ENCODE results near the gene PRKG1.
"Not testable (repeated sequence)": the region's sequence is repeated elsewhere in the genome, so short reads cannot be mapped to it uniquely, and the experiment has no call there.

Gene PRKG1

GRCh38 chr10:51321980-51322379, 247.7 kb downstream of the PRKG1 start:
- no peak for DNase-seq (ENCODE audit: low spot score)

- no peak for DNase-seq (ENCODE audit: low spot score)
Measured at GRCh38 chr10:51325649-51326048, 251.4 kb downstream of the PRKG1 start.

GRCh38 chr10:51326174-51326573, 251.9 kb downstream of the PRKG1 start:
- no peak for DNase-seq (ENCODE audit: low spot score)

GRCh38 chr10:51327432-51327831, 253.1 kb downstream of the PRKG1 start:
- no peak for DNase-seq (ENCODE audit: low spot score)

GRCh38 chr10:51340366-51340765, 266.1 kb downstream of the PRKG1 start:
- DNase-seq (ENCODE audit: low spot score), result no peak

- DNase-seq (ENCODE audit: low spot score), result no peak
Measured at GRCh38 chr10:51340845-51341610, 266.7 kb downstream of the PRKG1 start.

GRCh38 chr10:51341745-51342144, 267.5 kb downstream of the PRKG1 start:
- DNase-seq (ENCODE audit: low spot score), result not testable (repeated sequence)

GRCh38 chr10:51342381-51342780, 268.1 kb downstream of the PRKG1 start:
- DNase-seq (ENCODE audit: low spot score), result no peak

GRCh38 chr10:51343391-51343790, 269.1 kb downstream of the PRKG1 start:
- no peak for DNase-seq (ENCODE audit: low spot score)

- no peak for DNase-seq (ENCODE audit: low spot score)
Measured at GRCh38 chr10:51344371-51344770, 270.1 kb downstream of the PRKG1 start.

GRCh38 chr10:51348622-51349021, 274.3 kb downstream of the PRKG1 start:
- no peak for DNase-seq (ENCODE audit: low spot score)

- DNase-seq (ENCODE audit: low spot score), result no peak
Measured at GRCh38 chr10:51357170-51357569, 282.9 kb downstream of the PRKG1 start.

- DNase-seq (ENCODE audit: low spot score), result no peak
Measured at GRCh38 chr10:51358227-51358626, 283.9 kb downstream of the PRKG1 start.

GRCh38 chr10:51363415-51363814, 289.1 kb downstream of the PRKG1 start:
- no peak for DNase-seq (ENCODE audit: low spot score)

- DNase-seq (ENCODE audit: low spot score), result no peak
Measured at GRCh38 chr10:51364674-51365073, 290.4 kb downstream of the PRKG1 start.

- no peak for DNase-seq (ENCODE audit: low spot score)
Measured at GRCh38 chr10:51366044-51366443, 291.8 kb downstream of the PRKG1 start.

- DNase-seq (ENCODE audit: low spot score), result no peak
Measured at GRCh38 chr10:51367127-51367526, 292.8 kb downstream of the PRKG1 start.

GRCh38 chr10:51367694-51368093, 293.4 kb downstream of the PRKG1 start:
- DNase-seq (ENCODE audit: low spot score), result no peak

GRCh38 chr10:51368943-51369342, 294.7 kb downstream of the PRKG1 start:
- DNase-seq (ENCODE audit: low spot score), result no peak

GRCh38 chr10:51369903-51370302, 295.6 kb downstream of the PRKG1 start:
- no peak for DNase-seq (ENCODE audit: low spot score)

- no peak for DNase-seq (ENCODE audit: low spot score)
Measured at GRCh38 chr10:51371743-51372142, 297.5 kb downstream of the PRKG1 start.

- DNase-seq (ENCODE audit: low spot score), result no peak
Measured at GRCh38 chr10:51375790-51376189, 301.5 kb downstream of the PRKG1 start.

- no peak for DNase-seq (ENCODE audit: low spot score)
Measured at GRCh38 chr10:51377070-51377931, 303.0 kb downstream of the PRKG1 start.

Data from LoVo (cell line).